ENCODE results near the gene PMCH.

DNA sequence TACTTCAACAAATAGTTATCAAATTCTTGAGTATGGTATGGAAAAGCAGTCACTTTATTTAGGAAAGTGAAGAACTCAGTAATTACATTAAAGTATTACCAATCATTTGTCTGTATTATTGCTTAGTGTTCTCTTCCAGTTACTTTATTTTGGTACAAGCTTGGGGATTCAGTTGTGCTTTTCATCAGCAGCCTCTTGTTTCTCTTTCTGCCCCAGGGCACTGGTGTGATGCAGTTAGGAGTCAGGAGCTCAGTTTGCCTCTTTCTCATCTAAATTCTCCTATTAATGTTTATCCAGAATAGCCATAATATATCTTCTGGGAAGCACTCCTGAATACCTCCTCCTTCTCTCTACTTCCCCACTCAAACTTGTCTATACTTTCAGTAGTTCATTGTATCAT, 25.7 kb downstream of the PMCH start:
- TF ChIP-seq, protein P1, sequence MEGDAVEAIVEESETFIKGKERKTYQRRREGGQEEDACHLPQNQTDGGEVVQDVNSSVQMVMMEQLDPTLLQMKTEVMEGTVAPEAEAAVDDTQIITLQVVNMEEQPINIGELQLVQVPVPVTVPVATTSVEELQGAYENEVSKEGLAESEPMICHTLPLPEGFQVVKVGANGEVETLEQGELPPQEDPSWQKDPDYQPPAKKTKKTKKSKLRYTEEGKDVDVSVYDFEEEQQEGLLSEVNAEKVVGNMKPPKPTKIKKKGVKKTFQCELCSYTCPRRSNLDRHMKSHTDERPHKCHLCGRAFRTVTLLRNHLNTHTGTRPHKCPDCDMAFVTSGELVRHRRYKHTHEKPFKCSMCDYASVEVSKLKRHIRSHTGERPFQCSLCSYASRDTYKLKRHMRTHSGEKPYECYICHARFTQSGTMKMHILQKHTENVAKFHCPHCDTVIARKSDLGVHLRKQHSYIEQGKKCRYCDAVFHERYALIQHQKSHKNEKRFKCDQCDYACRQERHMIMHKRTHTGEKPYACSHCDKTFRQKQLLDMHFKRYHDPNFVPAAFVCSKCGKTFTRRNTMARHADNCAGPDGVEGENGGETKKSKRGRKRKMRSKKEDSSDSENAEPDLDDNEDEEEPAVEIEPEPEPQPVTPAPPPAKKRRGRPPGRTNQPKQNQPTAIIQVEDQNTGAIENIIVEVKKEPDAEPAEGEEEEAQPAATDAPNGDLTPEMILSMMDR (IDR thresholded peaks at IDR 0.05) = no peak
- no peak for TF ChIP-seq ZFX (IDR thresholded peaks at IDR 0.05; ENCODE audit: borderline replicate concordance)
